ENCODE measurements around the gene MAP3K20.

GRCh38 chr2:173106959-173107628, 31.4 kb downstream of the MAP3K20 start:
- TF ChIP-seq CTCF (IDR thresholded peaks at IDR 0.05) (no peak), EZH2phosphoT487 (IDR thresholded peaks at IDR 0.05) (no peak)

All from neural progenitor cell (in vitro differentiated cells).